Keratinocyte (primary cell): ENCODE data around the gene TBC1D5. TPM values are rescaled to one million over a fixed set of nuclear protein-coding genes. Genes with fewer than 3 reads are reported as not detected.

ENCODE experiments used
- DNase-seq: peaks from one replicate; pipeline ENCODE4 v3.0.0-alpha.2; 2011; ENCODE audit warnings: low read depth, missing footprints, low spot score
- FAIRE-seq: peaks from 2 replicates; lab custom pipeline; 2011; peaks lifted over from hg19 to GRCh38; lab: Jason Lieb, UNC
- H2AFZ ChIP-seq: 2 replicates; pipeline ENCODE4 v1.6.0; 2012; ENCODE audit warnings: low read length, control low read depth, inconsistent platforms; ENCODE audit not compliant: control insufficient read depth
- H3K27ac ChIP-seq: 2 replicates; pipeline ENCODE4 v1.5.1; 2011; ENCODE audit warnings: low read length; ENCODE audit not compliant: control insufficient read depth, insufficient read depth
- H3K27me3 ChIP-seq: 3 replicates; pipeline ENCODE4 v1.6.0; 2011; ENCODE audit warnings: low read length; ENCODE audit not compliant: control insufficient read depth, insufficient read depth; ENCODE audit errors: extremely low read depth
- H3K36me3 ChIP-seq, 2 experiments: 2 replicates in 1 of 2; 3 replicates in 1 of 2; pipeline ENCODE4 v1.5.1; 2011; ENCODE audit warnings: low read length in 2 of 2, mild to moderate bottlenecking in 1 of 2; ENCODE audit not compliant: control insufficient read depth in 2 of 2, insufficient read depth in 2 of 2; ENCODE audit errors: extremely low read depth in 1 of 2
- H3K4me1 ChIP-seq: 3 replicates; pipeline ENCODE4 v1.5.1; 2011; ENCODE audit warnings: low read length; ENCODE audit not compliant: control insufficient read depth, insufficient read depth; ENCODE audit errors: extremely low read depth
- H3K4me2 ChIP-seq: 3 replicates; pipeline ENCODE4 v1.6.0; 2011; ENCODE audit warnings: low read depth, low read length; ENCODE audit not compliant: control insufficient read depth, insufficient read depth; ENCODE audit errors: extremely low read depth
- H3K4me3 ChIP-seq, 3 experiments: fragments of 200-600 bp in 1 of 3; sonication (generic) in 1 of 3; 2 replicates in 2 of 3; 3 replicates in 1 of 3; pipeline ENCODE4 v1.5.1; 2011 to 2016; ENCODE audit warnings: low read length in 3 of 3, mild to moderate bottlenecking in 3 of 3, control low read depth in 2 of 3, inconsistent platforms in 1 of 3, low read depth in 1 of 3, mixed read lengths in 1 of 3, mixed run types in 1 of 3, moderate library complexity in 1 of 3; ENCODE audit not compliant: control insufficient read depth in 2 of 3, insufficient read depth in 2 of 3; ENCODE audit errors: extremely low read depth in 1 of 3
- H3K79me2 ChIP-seq: 2 replicates; pipeline ENCODE4 v1.6.0; 2012; ENCODE audit warnings: low read length; ENCODE audit not compliant: control insufficient read depth, insufficient read depth
- H3K9ac ChIP-seq: 3 replicates; pipeline ENCODE4 v1.6.0; 2011; ENCODE audit warnings: low read length; ENCODE audit not compliant: control insufficient read depth, insufficient read depth; ENCODE audit errors: extremely low read depth
- H3K9me1 ChIP-seq: 3 replicates; pipeline ENCODE4 v1.6.0; 2011; ENCODE audit warnings: low read length; ENCODE audit not compliant: control insufficient read depth, insufficient read depth; ENCODE audit errors: extremely low read depth
- H3K9me3 ChIP-seq: 2 replicates; pipeline ENCODE4 v1.5.1; 2012; ENCODE audit warnings: low read depth, low read length; ENCODE audit not compliant: control insufficient read depth
- H4K20me1 ChIP-seq: 3 replicates; pipeline ENCODE4 v1.6.0; 2011; ENCODE audit warnings: low read length; ENCODE audit not compliant: control insufficient read depth, insufficient read depth; ENCODE audit errors: extremely low read depth
- EZH2 ChIP-seq: IDR thresholded peaks from one replicate; pipeline ENCODE4 v1.6.1; 2012; ENCODE audit warnings: inconsistent platforms, mild to moderate bottlenecking, low read length, moderate library complexity
- dilution Hi-C: fragments of 300-500 bp; cut with MboI; formaldehyde crosslinking; loops from one replicate; pipeline ENCODE4 v1.7.0; 2020; ENCODE audit warnings: low sequenced_read_pairs; ENCODE audit not compliant: extremely low pct_ligation_motif_present
- polyA plus RNA-seq, 5 experiments: library from polyadenylated mRNA; depleted of rRNA in 3 of 5; stranded (reverse) in 3 of 5; stranded (forward) in 1 of 5; unstranded in 1 of 5; fragments of >200 nt; gene quantifications; 1 replicate in 1 of 5; 2 replicates in 3 of 5; 3 replicates in 1 of 5; pipeline versions ENCODE4 v1.2.1 to v1.2.3, GENCODE V29; 2011 to 2012; ENCODE audit warnings: missing spikeins in 2 of 5, low read depth in 1 of 5, low replicate concordance in 1 of 5
- TF ChIP-seq, protein P1 (sequence below), 3 experiments: IDR thresholded peaks in 1 of 3; conservative IDR thresholded peaks in 1 of 3; optimal IDR thresholded peaks in 1 of 3; 2 replicates in 2 of 3; 3 replicates in 1 of 3; pipeline versions ENCODE3 to v1.5.1; 2011; ENCODE audit warnings: low read length in 3 of 3, mild to moderate bottlenecking in 3 of 3, moderate library complexity in 2 of 3, control low read depth in 1 of 3, inconsistent platforms in 1 of 3; ENCODE audit not compliant: insufficient read depth in 2 of 3; ENCODE audit errors: extremely low read depth in 1 of 3

TBC1D5 gene
- polyA plus RNA-seq, 1 donor (not counting 4 experiments of a cell fraction or from before 2014, with no cell fraction given) = 25.8 TPM

DNA sequence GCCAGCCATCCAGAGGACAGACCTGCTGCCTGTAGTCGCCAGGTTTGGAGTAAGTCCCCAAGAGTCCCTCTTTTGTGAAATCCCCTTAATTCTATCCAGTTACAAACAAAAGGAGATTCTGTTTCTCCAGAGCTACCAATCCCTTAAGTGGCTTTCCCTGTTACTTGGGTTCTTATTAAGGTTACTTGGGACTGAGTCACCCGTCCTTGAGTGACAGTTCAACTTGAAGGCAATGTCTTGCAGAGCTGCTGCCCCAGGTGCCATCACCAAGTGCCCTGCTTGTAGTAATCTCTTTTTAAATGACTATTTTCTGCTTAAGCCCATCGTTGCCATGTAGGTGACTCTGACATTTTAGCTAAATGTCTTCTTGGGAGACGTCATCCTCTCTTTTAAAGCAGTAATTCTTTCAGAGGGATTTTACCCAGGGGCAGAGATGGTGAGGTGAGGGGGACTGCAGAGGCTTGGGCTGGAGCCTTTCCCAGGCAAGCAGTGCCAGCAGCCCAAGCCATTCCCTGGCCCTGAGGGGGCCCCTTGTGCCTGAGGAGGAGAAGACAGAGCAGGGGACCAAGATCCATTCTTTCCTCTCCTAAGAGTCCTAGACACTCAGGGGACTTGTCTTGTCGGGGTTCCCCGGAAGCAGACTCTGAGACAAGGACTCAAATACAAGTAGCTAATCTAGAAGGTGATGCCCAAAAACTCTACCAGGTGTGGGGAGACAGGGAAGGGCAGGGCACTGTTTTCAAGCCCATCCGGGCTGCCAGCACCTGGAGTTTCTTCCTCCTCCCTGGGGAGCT lies 604.0 kb downstream of the TBC1D5 start:
- H3K4me3 ChIP-seq = no peak overlapping the region
- H2AFZ ChIP-seq = no peak overlapping the region
- H3K9ac ChIP-seq = no peak overlapping the region
- DNase-seq (no peak), FAIRE-seq (no peak)
- no peaks in the 10 kb centered on the region for H3K36me3 ChIP-seq
- H3K9me3 ChIP-seq = no peaks in the 10 kb centered on the region
- H3K9me1 ChIP-seq = no peaks in the 10 kb centered on the region
- no peaks in the 10 kb centered on the region for H4K20me1 ChIP-seq
- no peak overlapping the region for H3K4me2 ChIP-seq
- H3K27me3 ChIP-seq = no peaks in the 10 kb centered on the region
- TF ChIP-seq, protein P1, sequence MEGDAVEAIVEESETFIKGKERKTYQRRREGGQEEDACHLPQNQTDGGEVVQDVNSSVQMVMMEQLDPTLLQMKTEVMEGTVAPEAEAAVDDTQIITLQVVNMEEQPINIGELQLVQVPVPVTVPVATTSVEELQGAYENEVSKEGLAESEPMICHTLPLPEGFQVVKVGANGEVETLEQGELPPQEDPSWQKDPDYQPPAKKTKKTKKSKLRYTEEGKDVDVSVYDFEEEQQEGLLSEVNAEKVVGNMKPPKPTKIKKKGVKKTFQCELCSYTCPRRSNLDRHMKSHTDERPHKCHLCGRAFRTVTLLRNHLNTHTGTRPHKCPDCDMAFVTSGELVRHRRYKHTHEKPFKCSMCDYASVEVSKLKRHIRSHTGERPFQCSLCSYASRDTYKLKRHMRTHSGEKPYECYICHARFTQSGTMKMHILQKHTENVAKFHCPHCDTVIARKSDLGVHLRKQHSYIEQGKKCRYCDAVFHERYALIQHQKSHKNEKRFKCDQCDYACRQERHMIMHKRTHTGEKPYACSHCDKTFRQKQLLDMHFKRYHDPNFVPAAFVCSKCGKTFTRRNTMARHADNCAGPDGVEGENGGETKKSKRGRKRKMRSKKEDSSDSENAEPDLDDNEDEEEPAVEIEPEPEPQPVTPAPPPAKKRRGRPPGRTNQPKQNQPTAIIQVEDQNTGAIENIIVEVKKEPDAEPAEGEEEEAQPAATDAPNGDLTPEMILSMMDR (optimal IDR thresholded peaks at IDR 0.05 in 1 of 3, IDR thresholded peaks at IDR 0.05 in 1 of 3, conservative IDR thresholded peaks at IDR 0.05 in 1 of 3; ENCODE audit: extremely low read depth in 1 of 3, insufficient read depth in 2 of 3, low read length in 3 of 3) = no peak
- TF ChIP-seq EZH2 = no peak
- no peak overlapping the region for H3K27ac ChIP-seq
- no peaks in the 10 kb centered on the region for H3K79me2 ChIP-seq
- no peaks in the 10 kb centered on the region for H3K4me1 ChIP-seq
- dilution Hi-C loops = no loop called here

DNA sequence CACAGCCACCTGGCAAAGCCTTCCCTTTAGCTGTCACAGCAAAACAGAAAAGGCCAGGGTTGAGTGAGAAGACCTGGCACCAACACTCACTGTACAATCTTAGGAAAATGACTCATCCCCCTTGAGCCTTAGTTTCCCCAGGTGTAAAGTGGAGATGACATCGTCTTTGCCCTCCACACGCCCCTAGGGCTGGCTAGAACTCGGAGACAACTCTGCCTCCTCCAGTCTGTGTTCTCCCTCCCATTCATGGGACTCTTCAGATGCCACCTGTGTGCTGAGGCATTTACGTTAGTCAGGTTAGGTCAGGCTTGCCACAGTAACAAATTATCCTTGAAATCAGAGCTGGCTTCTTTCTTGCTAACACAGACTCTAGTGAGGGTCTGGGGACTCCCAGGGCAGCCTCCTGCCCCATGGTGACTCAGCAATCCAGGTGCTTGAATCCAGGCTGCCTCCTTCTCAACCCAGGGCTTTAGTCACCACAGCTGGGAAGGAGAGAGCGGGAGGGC lies 605.1 kb downstream of the TBC1D5 start:
- Histone ChIP-seq H3K9me1 (no peaks in the 10 kb centered on the region), H3K9ac (no peak overlapping the region), H3K4me3 (no peak overlapping the region), H3K27me3 (no peaks in the 10 kb centered on the region), H3K27ac (no peak overlapping the region), H3K4me2 (no peak overlapping the region), H2AFZ (no peak overlapping the region), H3K79me2 (no peaks in the 10 kb centered on the region), H3K9me3 (no peaks in the 10 kb centered on the region), H3K36me3 (no peaks in the 10 kb centered on the region), H4K20me1 (no peaks in the 10 kb centered on the region), H3K4me1 (no peaks in the 10 kb centered on the region)
- dilution Hi-C loops = no loop called here
- no peak for DNase-seq
- no peak for FAIRE-seq
- TF ChIP-seq, protein P1 (optimal IDR thresholded peaks at IDR 0.05 in 1 of 3, IDR thresholded peaks at IDR 0.05 in 1 of 3, conservative IDR thresholded peaks at IDR 0.05 in 1 of 3; ENCODE audit: extremely low read depth in 1 of 3, insufficient read depth in 2 of 3, low read length in 3 of 3) = no peak
- no peak for TF ChIP-seq EZH2
